Uterus (tissue), 2 donors: ENCODE data around the gene AREL1.

ENCODE experiments used
- POLR2A ChIP-seq, 2 donors: fragments of 450-650 bp; IDR thresholded peaks; one replicate each; pipeline ENCODE4 v1.6.1; 2016; ENCODE audit warnings: antibody characterized with exemption in 2 of 2, mild to moderate bottlenecking in 1 of 2, moderate library complexity in 1 of 2
- TF ChIP-seq, protein P1 (sequence below), 4 experiments: fragments of 200-600 bp in 2 of 4; fragments of 450-650 bp in 2 of 4; sonication (generic) in 2 of 4; IDR thresholded peaks; one replicate each; pipeline ENCODE4 v1.5.1; 2016 to 2019; ENCODE audit warnings: antibody characterized with exemption in 4 of 4, mild to moderate bottlenecking in 2 of 4, moderate library complexity in 1 of 4

DNA sequence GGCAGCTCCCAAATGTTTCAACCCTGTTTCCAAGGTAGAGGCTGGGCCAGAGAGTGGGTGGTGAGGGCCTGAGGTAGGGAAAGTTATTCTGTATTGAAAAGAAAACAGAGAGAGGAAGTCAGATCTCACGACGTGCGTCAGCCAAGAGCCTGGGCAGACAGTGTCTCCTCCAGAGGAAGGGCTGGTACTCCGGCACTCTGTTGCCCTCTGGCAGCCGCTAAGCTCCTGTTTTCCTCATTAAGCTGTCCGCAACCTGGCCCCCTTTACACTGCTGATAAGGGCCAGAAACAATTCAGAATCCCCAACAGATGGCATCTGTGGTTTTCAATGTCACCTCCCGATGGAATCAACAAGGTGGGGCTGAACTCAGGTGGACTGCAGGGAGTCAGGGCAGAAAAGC lies 74.8 kb downstream of the AREL1 start:
- TF ChIP-seq, protein P1, sequence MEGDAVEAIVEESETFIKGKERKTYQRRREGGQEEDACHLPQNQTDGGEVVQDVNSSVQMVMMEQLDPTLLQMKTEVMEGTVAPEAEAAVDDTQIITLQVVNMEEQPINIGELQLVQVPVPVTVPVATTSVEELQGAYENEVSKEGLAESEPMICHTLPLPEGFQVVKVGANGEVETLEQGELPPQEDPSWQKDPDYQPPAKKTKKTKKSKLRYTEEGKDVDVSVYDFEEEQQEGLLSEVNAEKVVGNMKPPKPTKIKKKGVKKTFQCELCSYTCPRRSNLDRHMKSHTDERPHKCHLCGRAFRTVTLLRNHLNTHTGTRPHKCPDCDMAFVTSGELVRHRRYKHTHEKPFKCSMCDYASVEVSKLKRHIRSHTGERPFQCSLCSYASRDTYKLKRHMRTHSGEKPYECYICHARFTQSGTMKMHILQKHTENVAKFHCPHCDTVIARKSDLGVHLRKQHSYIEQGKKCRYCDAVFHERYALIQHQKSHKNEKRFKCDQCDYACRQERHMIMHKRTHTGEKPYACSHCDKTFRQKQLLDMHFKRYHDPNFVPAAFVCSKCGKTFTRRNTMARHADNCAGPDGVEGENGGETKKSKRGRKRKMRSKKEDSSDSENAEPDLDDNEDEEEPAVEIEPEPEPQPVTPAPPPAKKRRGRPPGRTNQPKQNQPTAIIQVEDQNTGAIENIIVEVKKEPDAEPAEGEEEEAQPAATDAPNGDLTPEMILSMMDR (IDR thresholded peaks at IDR 0.05), result no peak
- TF ChIP-seq POLR2A (IDR thresholded peaks at IDR 0.05), result no peak
